PC-3 (cell line): ENCODE results near the gene USH1C. TPM values are rescaled to one million over a fixed set of nuclear protein-coding genes. Genes with fewer than 3 reads are reported as not detected.

ENCODE experiments used
- ATAC-seq: fragments of 200-7000 bp; cut with Tn5 transposase; 2 replicates; pipeline ENCODE4 v1.9.1; 2020; ENCODE audit warnings: mild to moderate bottlenecking, moderate library complexity
- BruUV-seq: library from RNA; stranded (reverse); fragments of 400-500 nt; replicated peaks from 2 replicates; lab custom pipeline; 2021; lab: Mats Ljungman, UMichigan
- CTCF ChIA-PET: fragments of 300-600 bp; sonication (Branson Sonifier 250); formaldehyde crosslinking; loops from one replicate; lab custom pipeline; 2022; ENCODE audit warnings: antibody characterized with exemption; lab: Charles Lee
- POLR2A ChIA-PET: fragments of 300-600 bp; sonication (Branson Sonifier 250); formaldehyde crosslinking; loops from one replicate; lab custom pipeline; 2022; ENCODE audit warnings: antibody characterized with exemption; ENCODE audit not compliant: unreplicated experiment; lab: Charles Lee
- DNase-seq: peaks from one replicate; pipeline ENCODE4 v3.0.0-alpha.2; 2015
- H2AFZ ChIP-seq: fragments of 300-600 bp; sonication (generic); 2 replicates; pipeline ENCODE4 v1.6.0; 2016; ENCODE audit warnings: antibody characterized with exemption, low read length
- H3F3A ChIP-seq: fragments of 300-600 bp; sonication (generic); one replicate; pipeline ENCODE4 v1.6.0; 2017; ENCODE audit warnings: antibody characterized with exemption, low read length, control low read depth, mild to moderate bottlenecking; ENCODE audit not compliant: unreplicated experiment
- H3K27ac ChIP-seq: fragments of 300-600 bp; sonication (generic); 2 replicates; pipeline ENCODE4 v1.5.1; 2016; ENCODE audit warnings: mild to moderate bottlenecking, low read length
- H3K27me3 ChIP-seq: fragments of 300-600 bp; sonication (generic); 2 replicates; pipeline ENCODE4 v1.6.1; 2016; ENCODE audit warnings: low read length, mixed read lengths
- H3K36me3 ChIP-seq: fragments of 300-600 bp; sonication (generic); 2 replicates; pipeline ENCODE4 v1.6.1; 2016; ENCODE audit warnings: low read depth, mixed run types, low read length, mixed read lengths
- H3K4me1 ChIP-seq: fragments of 300-600 bp; sonication (generic); 2 replicates; pipeline ENCODE4 v1.5.1; 2016; ENCODE audit warnings: low read length; ENCODE audit not compliant: insufficient read depth
- H3K4me2 ChIP-seq: fragments of 300-600 bp; sonication (generic); 2 replicates; pipeline ENCODE4 v1.6.0; 2016; ENCODE audit warnings: low read length
- H3K4me3 ChIP-seq: fragments of 300-600 bp; sonication (generic); 2 replicates; pipeline ENCODE4 v1.5.1; 2016; ENCODE audit warnings: mild to moderate bottlenecking, low read length, mixed read lengths
- H3K79me2 ChIP-seq: fragments of 300-600 bp; sonication (generic); 2 replicates; pipeline ENCODE4 v1.6.1; 2017; ENCODE audit warnings: low read length, mixed read lengths
- H3K9ac ChIP-seq: fragments of 300-600 bp; sonication (generic); 2 replicates; pipeline ENCODE4 v1.6.0; 2016; ENCODE audit warnings: mild to moderate bottlenecking, low read length
- H3K9me2 ChIP-seq: fragments of 300-600 bp; sonication (generic); replicated peaks from 2 replicates; pipeline ENCODE4 v1.6.1; 2016; ENCODE audit warnings: mixed run types, low read length, mixed read lengths
- H3K9me3 ChIP-seq: fragments of 300-600 bp; sonication (generic); 2 replicates; pipeline ENCODE4 v1.6.1; 2016; ENCODE audit warnings: low read length, mixed read lengths
- H4K20me1 ChIP-seq: fragments of 300-600 bp; sonication (generic); 2 replicates; pipeline ENCODE4 v1.6.1; 2016; ENCODE audit warnings: low read length, mixed read lengths
- EZH2 ChIP-seq: fragments of 300-600 bp; sonication (generic); IDR thresholded peaks from one replicate; pipeline ENCODE4 v1.6.1; 2017; ENCODE audit warnings: antibody characterized with exemption, mild to moderate bottlenecking, low read length; ENCODE audit not compliant: unreplicated experiment
- EZH2phosphoT487 ChIP-seq: fragments of 300-600 bp; sonication (generic); IDR thresholded peaks from 2 replicates; pipeline ENCODE4 v1.6.1; 2018; ENCODE audit warnings: mild to moderate bottlenecking, antibody characterized with exemption, low read length, borderline replicate concordance
- intact Hi-C: fragments of 100-400 bp; cut with micrococcal nuclease; formaldehyde crosslinking; loops from 2 replicates; pipeline ENCODE4 v1.9.0; 2023
- total RNA-seq: library from RNA; depleted of rRNA; stranded (reverse); fragments of >200 nt; gene quantifications from 2 replicates; pipeline ENCODE4 v1.2.3, GENCODE V29; 2014
- TF ChIP-seq, protein P1 (sequence below): fragments of 300-600 bp; sonication (generic); conservative IDR thresholded peaks from 2 replicates; pipeline ENCODE4 v1.5.1; 2017; ENCODE audit warnings: antibody characterized with exemption, low read depth, mild to moderate bottlenecking, low read length

USH1C gene
- total RNA-seq, 1 experiment from 2014 or later, result not detected

DNA sequence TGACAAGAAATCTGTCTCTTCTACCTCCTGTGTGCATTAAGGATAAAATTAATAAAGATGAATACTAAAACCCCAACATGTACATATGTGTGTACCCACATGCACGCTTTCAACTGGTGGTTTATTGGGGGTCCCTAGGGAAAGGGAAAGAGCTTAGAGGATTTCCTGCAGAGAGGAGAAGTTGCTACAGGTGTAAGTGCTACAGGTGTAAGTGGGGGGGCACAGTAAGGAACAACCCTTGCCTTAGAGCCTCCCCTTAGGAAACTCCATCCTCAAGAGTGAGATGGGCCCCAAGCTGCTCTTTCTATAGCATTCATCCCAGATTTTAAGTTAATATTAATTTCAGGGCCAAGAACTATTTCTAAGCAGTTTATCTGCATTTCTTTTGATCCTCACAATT, 55.7 kb downstream of the USH1C start:
- Histone ChIP-seq H3K36me3 (no peaks in the 10 kb centered on the region), H3K4me3 (no peak overlapping the region), H3K4me2 (no peak overlapping the region), H3K9me3 (no peaks in the 10 kb centered on the region), H3K9ac (no peak overlapping the region), H3K79me2 (no peaks in the 10 kb centered on the region), H3F3A (no peaks in the 10 kb centered on the region), H3K27me3 (peaks cover 29% of the 10 kb centered on the region), H3K4me1 (no peaks in the 10 kb centered on the region), H4K20me1 (no peaks in the 10 kb centered on the region), H3K27ac (no peak overlapping the region), H2AFZ (no peak overlapping the region), H3K9me2 (no peaks in the 10 kb centered on the region)
- CTCF ChIA-PET, result no interaction called here
- TF ChIP-seq, protein P1, sequence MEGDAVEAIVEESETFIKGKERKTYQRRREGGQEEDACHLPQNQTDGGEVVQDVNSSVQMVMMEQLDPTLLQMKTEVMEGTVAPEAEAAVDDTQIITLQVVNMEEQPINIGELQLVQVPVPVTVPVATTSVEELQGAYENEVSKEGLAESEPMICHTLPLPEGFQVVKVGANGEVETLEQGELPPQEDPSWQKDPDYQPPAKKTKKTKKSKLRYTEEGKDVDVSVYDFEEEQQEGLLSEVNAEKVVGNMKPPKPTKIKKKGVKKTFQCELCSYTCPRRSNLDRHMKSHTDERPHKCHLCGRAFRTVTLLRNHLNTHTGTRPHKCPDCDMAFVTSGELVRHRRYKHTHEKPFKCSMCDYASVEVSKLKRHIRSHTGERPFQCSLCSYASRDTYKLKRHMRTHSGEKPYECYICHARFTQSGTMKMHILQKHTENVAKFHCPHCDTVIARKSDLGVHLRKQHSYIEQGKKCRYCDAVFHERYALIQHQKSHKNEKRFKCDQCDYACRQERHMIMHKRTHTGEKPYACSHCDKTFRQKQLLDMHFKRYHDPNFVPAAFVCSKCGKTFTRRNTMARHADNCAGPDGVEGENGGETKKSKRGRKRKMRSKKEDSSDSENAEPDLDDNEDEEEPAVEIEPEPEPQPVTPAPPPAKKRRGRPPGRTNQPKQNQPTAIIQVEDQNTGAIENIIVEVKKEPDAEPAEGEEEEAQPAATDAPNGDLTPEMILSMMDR, result no peak
- TF ChIP-seq EZH2, result no peak
- no peak for TF ChIP-seq EZH2phosphoT487
- BruUV-seq, result no TSS peak
- POLR2A ChIA-PET, result no interaction called here
- DNase-seq (no peak), ATAC-seq (no peak)
- intact Hi-C loops, result no loop called here

DNA sequence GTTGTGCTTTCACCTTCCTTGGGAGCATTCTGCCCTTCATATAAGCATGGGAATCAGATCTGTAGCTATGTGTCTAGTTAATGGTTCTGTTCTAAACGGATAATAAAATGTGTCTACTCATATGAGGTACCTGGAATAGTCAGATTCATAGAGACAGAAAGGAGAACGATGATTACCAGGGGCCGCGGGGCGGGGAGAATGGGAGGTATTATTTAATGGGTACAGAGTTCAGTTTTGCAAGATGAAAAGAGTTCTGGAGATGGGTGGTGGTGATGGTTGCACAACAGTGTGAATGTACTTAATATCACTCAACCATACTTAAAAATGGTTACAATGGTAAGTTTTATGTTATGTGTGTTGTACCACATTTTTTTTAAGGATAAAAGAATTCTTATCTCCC, 57.6 kb downstream of the USH1C start:
- Histone ChIP-seq H2AFZ (no peak overlapping the region), H3K4me2 (no peak overlapping the region), H3K4me1 (no peaks in the 10 kb centered on the region), H3K9me2 (no peaks in the 10 kb centered on the region), H3K9ac (no peak overlapping the region), H3F3A (no peaks in the 10 kb centered on the region), H3K27me3 (peaks cover 29% of the 10 kb centered on the region), H3K27ac (no peak overlapping the region), H3K79me2 (no peaks in the 10 kb centered on the region), H3K9me3 (no peaks in the 10 kb centered on the region), H3K4me3 (no peak overlapping the region), H3K36me3 (no peaks in the 10 kb centered on the region), H4K20me1 (no peaks in the 10 kb centered on the region)
- DNase-seq (no peak), ATAC-seq (no peak)
- BruUV-seq, result no TSS peak
- TF ChIP-seq EZH2, result no peak
- no peak for TF ChIP-seq EZH2phosphoT487
- intact Hi-C loops, result no loop called here
- ChIA-PET CTCF (no interaction called here), POLR2A (no interaction called here)

DNA sequence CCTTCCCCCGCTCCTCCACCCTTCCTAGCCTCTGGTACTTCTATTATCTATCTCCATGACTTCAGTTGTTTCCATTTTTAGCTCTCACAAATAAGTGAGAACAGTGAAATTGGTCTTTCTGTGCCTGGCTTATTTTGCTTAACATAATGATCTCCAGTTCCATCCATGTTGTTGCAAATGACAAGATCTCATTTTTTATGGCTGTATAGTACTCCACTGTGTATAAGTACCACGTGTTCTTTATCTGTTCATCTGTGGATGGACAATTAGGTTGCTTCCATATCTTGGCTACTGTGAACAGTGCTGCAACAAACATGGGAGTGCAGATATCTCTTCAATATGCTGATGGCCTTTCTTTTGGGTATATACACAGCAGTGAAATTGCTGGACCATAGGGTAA, 60.7 kb downstream of the USH1C start:
- ChIA-PET POLR2A (no interaction called here), CTCF (no interaction called here)
- no peak overlapping the region for H2AFZ ChIP-seq
- H3K9ac ChIP-seq, result no peak overlapping the region
- H3K27ac ChIP-seq, result no peak overlapping the region
- TF ChIP-seq EZH2 (no peak), EZH2phosphoT487 (no peak)
- TF ChIP-seq, protein P1, result no peak
- H3K4me3 ChIP-seq, result no peak overlapping the region
- H3K79me2 ChIP-seq, result no peaks in the 10 kb centered on the region
- BruUV-seq, result no TSS peak
- H3F3A ChIP-seq, result no peaks in the 10 kb centered on the region
- H3K36me3 ChIP-seq, result no peaks in the 10 kb centered on the region
- H3K4me2 ChIP-seq, result no peak overlapping the region
- no peaks in the 10 kb centered on the region for H4K20me1 ChIP-seq
- peaks cover 12% of the 10 kb centered on the region for H3K27me3 ChIP-seq
- DNase-seq (no peak), ATAC-seq (no peak)
- intact Hi-C loops, result no loop called here
- H3K9me3 ChIP-seq, result no peaks in the 10 kb centered on the region
- H3K9me2 ChIP-seq, result no peaks in the 10 kb centered on the region
- no peaks in the 10 kb centered on the region for H3K4me1 ChIP-seq
